Measurements from ENCODE around the gene MTHFD1. TPM values are rescaled to one million over a fixed set of nuclear protein-coding genes. Genes with fewer than 3 reads are reported as not detected.

The MTHFD1 gene
- total and polyA plus RNA-seq, 2 donors (not counting 3 experiments of a cell fraction or from before 2014, with no cell fraction given), result 26.3 to 114 TPM

- no peak overlapping the region for H3K9ac ChIP-seq (replicated peaks; ENCODE audit: extremely low read depth, insufficient read depth, low read length)
- no peak overlapping the region for H3K4me2 ChIP-seq (ENCODE audit: insufficient read depth, low read length)
- no peak overlapping the region for H2AFZ ChIP-seq (ENCODE audit: low read depth, low read length)
- H3K27me3 ChIP-seq (ENCODE audit: control insufficient read depth in 2 of 2, insufficient read depth in 2 of 2, low read length in 2 of 2), result no peaks in the 10 kb centered on the region
- H3K36me3 ChIP-seq (ENCODE audit: control insufficient read depth in 2 of 2, extremely low read depth in 1 of 2, insufficient read depth in 2 of 2, low read length in 2 of 2), result peaks cover 7 to 16% of the 10 kb centered on the region in 2 experiments
- intact Hi-C loops (cut with micrococcal nuclease) (no loop called here), dilution Hi-C loops (cut with MboI; ENCODE audit: extremely low pct_ligation_motif_present, low sequenced_read_pairs) (no loop called here)
- H3K4me3 ChIP-seq (replicated peaks in 1 of 3; ENCODE audit: insufficient read depth in 1 of 3, low read depth in 1 of 3, low read length in 3 of 3), result no peak overlapping the region
- no peaks in the 10 kb centered on the region for H3K79me2 ChIP-seq (ENCODE audit: control insufficient read depth, insufficient read depth, low read length)
- no peak for FAIRE-seq
- DNase-seq (ENCODE audit: low read depth, low spot score), result no peak
- no peak for TF ChIP-seq GATA2 (IDR thresholded peaks at IDR 0.05; ENCODE audit: insufficient read depth, insufficient read length, low read depth, low read length)
- no peaks in the 10 kb centered on the region for H3K9me3 ChIP-seq (replicated peaks; ENCODE audit: control insufficient read depth, insufficient read depth, low read length)
- H4K20me1 ChIP-seq (replicated peaks; ENCODE audit: control insufficient read depth, extremely low read depth, insufficient read depth, low read length), result no peaks in the 10 kb centered on the region
- H3K4me1 ChIP-seq (ENCODE audit: control insufficient read depth, extremely low read depth, insufficient read depth, low read length), result no peaks in the 10 kb centered on the region
- no peaks in the 10 kb centered on the region for H3K9me1 ChIP-seq (replicated peaks; ENCODE audit: control insufficient read depth, extremely low read depth, insufficient read depth, low read length)
- CTCF ChIA-PET, result interaction anchor here (3.9 kb wide), 1 partner anchor 12 kb away, joined by 25 read pairs; no protein-coding TSS in a partner anchor
- BruUV-seq (replicated peaks), result no TSS peak
- POLR2A ChIA-PET, result no interaction called here
- no peak overlapping the region for H3K27ac ChIP-seq (ENCODE audit: insufficient read depth, low read depth, low read length)
These were observed 29.6 kb downstream of the MTHFD1 start for GRCh38 chr14:64417771-64418125.

GRCh38 chr14:64419003-64419402 lies 30.9 kb downstream of the MTHFD1 start:
- DNase-seq (ENCODE audit: low read depth, low spot score) (no peak), FAIRE-seq (no peak)
- no peak overlapping the region for H3K4me2 ChIP-seq (ENCODE audit: insufficient read depth, low read length)
- H3K79me2 ChIP-seq (ENCODE audit: control insufficient read depth, insufficient read depth, low read length), result no peaks in the 10 kb centered on the region
- TF ChIP-seq FOS (IDR thresholded peaks at IDR 0.05; ENCODE audit: borderline replicate concordance, insufficient read depth, low read length) (no peak), EZH2 (IDR thresholded peaks at IDR 0.05; ENCODE audit: borderline replicate concordance, low read depth, low read length, severe bottlenecking) (no peak), JUN (IDR thresholded peaks at IDR 0.05; ENCODE audit: borderline replicate concordance, insufficient read depth, insufficient read length, low read depth) (no peak), POLR2A (IDR thresholded peaks at IDR 0.05; ENCODE audit: low read depth, low read length) (no peak), GATA2 (IDR thresholded peaks at IDR 0.05; ENCODE audit: insufficient read depth, insufficient read length, low read depth, low read length) (no peak)
- no peaks in the 10 kb centered on the region for H3K9me1 ChIP-seq (replicated peaks; ENCODE audit: control insufficient read depth, extremely low read depth, insufficient read depth, low read length)
- no peak overlapping the region for H2AFZ ChIP-seq (ENCODE audit: low read depth, low read length)
- ChIA-PET CTCF (interaction anchor here (1.6 to 3.9 kb wide), 2 partner anchors 11 to 17 kb away, joined by 5 to 25 read pairs; no protein-coding TSS in a partner anchor), POLR2A (no interaction called here)
- H3K36me3 ChIP-seq (ENCODE audit: control insufficient read depth in 2 of 2, extremely low read depth in 1 of 2, insufficient read depth in 2 of 2, low read length in 2 of 2), result peaks cover 7 to 16% of the 10 kb centered on the region in 2 experiments
- H3K4me1 ChIP-seq (ENCODE audit: control insufficient read depth, extremely low read depth, insufficient read depth, low read length), result no peaks in the 10 kb centered on the region
- dilution Hi-C loops (cut with MboI; ENCODE audit: extremely low pct_ligation_motif_present, low sequenced_read_pairs) (no loop called here), intact Hi-C loops (cut with micrococcal nuclease) (no loop called here)
- no peaks in the 10 kb centered on the region for H4K20me1 ChIP-seq (replicated peaks; ENCODE audit: control insufficient read depth, extremely low read depth, insufficient read depth, low read length)
- no peaks in the 10 kb centered on the region for H3K9me3 ChIP-seq (replicated peaks; ENCODE audit: control insufficient read depth, insufficient read depth, low read length)
- H3K9ac ChIP-seq (replicated peaks; ENCODE audit: extremely low read depth, insufficient read depth, low read length), result no peak overlapping the region
- BruUV-seq (replicated peaks), result no TSS peak
- H3K4me3 ChIP-seq (replicated peaks in 1 of 3; ENCODE audit: insufficient read depth in 1 of 3, low read depth in 1 of 3, low read length in 3 of 3), result no peak overlapping the region
- no peaks in the 10 kb centered on the region for H3K27me3 ChIP-seq (ENCODE audit: control insufficient read depth in 2 of 2, insufficient read depth in 2 of 2, low read length in 2 of 2)
- H3K27ac ChIP-seq (ENCODE audit: insufficient read depth, low read depth, low read length), result no peak overlapping the region

Data from endothelial cell of umbilical vein (primary cell).